ENCODE measurements around the gene SSR1. TPM values are rescaled to one million over a fixed set of nuclear protein-coding genes. Genes with fewer than 3 reads are reported as not detected.

The SSR1 gene
- total and polyA plus RNA-seq, 9 of the 15 experiments (the other 6 are each of a cell fraction or from before 2014, with no cell fraction given) = 87.7 to 220 (median 144) TPM

DNA sequence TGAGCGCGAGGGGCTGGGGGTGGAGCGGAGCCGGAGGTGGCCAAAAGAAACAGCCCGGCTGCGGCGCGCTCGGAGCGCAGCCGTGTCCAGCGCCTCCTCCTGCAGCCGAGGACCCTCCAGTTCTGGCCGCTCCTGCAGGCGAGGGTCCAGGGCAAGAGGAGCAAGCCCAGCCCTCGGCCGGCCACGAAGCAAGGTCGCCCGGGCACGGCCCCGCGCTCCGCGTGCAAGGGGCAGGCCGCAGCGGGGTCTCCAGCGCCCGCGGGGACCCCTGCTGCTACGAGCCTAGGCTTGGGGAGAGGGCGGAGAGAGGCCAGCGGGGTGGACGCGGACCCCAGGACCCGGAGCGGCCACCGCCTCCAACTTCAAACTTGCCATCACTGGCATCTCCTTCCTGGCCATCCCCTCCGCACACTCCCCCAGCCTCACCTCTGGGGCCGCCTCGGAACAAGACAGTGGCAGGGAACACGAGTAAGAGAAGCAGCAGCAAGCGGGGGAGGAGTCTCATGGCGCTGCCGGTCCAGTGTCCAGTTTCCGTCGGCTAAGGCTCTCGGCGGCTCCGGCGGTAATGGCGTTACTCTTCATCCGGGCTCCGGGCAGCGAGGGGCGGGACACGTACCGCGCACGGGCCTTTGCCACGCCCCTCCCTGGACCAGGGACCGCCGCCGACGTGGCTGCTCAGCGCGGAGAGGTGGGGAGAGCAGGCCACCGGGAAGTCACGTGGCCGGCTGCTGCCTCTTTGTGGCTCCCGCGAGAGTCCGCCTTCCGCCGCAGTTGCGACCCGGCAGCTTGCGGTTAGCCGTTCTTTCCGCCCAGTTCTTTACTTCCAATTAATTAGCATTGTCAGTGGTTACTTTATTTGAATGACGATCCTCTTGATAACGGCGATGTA is at the start of gene SSR1 (continued):
- TF ChIP-seq TCF3 (CRISPR knock-in tag; IDR thresholded peaks at IDR 0.05) (no peak), POLR2B (IDR thresholded peaks at IDR 0.05; ENCODE audit: low read depth, partially characterized antibody) (peak; percentile 84), FUS (optimal IDR thresholded peaks at IDR 0.05; ENCODE audit: low read depth, low read length) (peak; percentile 46), ZNF717 (CRISPR knock-in tag; IDR thresholded peaks at IDR 0.05) (no peak), GATA2 (CRISPR knock-in tag; IDR thresholded peaks at IDR 0.05) (no peak), ZNF133 (CRISPR knock-in tag; IDR thresholded peaks at IDR 0.05) (no peak), MLLT1 (IDR thresholded peaks at IDR 0.05) (peak; percentile 42 to 92; a peak in 2 of 4 replicates), MYNN (IDR thresholded peaks at IDR 0.05) (no peak; the same call in 1 of the 2 replicates), MYNN (CRISPR knock-in tag; IDR thresholded peaks at IDR 0.05) (no peak), ZNF830 (CRISPR knock-in tag; IDR thresholded peaks at IDR 0.05) (peak; percentile 82; the same call in 1 of the 2 replicates), HNRNPH1 (optimal IDR thresholded peaks at IDR 0.05; ENCODE audit: low read depth, low read length) (no peak), RFX7 (CRISPR knock-in tag; IDR thresholded peaks at IDR 0.05) (no peak), POLR3A (IDR thresholded peaks at IDR 0.05; ENCODE audit: borderline replicate concordance, extremely low read depth, insufficient read depth, insufficient read length) (no peak), FOXA1 (IDR thresholded peaks at IDR 0.05; ENCODE audit: borderline replicate concordance) (no peak), HNRNPUL1 (IDR thresholded peaks at IDR 0.05; ENCODE audit: low read length) (no peak), PKNOX1 (IDR thresholded peaks at IDR 0.05) (peak; percentile 72), ZC3H8 (IDR thresholded peaks at IDR 0.05) (no peak), CREM (IDR thresholded peaks at IDR 0.05; ENCODE audit: low read depth) (peak; percentile 89), MECOM (CRISPR knock-in tag; IDR thresholded peaks at IDR 0.05) (no peak), ZFP36 (IDR thresholded peaks at IDR 0.05; ENCODE audit: low read depth, low read length, partially characterized antibody) (no peak)
- TF ChIP-seq, protein P1, sequence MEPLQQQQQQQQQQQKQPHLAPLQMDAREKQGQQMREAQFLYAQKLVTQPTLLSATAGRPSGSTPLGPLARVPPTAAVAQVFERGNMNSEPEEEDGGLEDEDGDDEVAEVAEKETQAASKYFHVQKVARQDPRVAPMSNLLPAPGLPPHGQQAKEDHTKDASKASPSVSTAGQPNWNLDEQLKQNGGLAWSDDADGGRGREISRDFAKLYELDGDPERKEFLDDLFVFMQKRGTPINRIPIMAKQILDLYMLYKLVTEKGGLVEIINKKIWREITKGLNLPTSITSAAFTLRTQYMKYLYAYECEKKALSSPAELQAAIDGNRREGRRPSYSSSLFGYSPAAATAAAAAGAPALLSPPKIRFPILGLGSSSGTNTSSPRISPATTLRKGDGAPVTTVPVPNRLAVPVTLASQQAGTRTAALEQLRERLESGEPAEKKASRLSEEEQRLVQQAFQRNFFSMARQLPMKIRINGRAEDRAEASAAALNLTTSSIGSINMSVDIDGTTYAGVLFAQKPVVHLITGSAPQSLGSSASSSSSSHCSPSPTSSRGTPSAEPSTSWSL (CRISPR knock-in tag; IDR thresholded peaks at IDR 0.05; ENCODE audit: borderline replicate concordance) = no peak
- TF ChIP-seq, protein P2, sequence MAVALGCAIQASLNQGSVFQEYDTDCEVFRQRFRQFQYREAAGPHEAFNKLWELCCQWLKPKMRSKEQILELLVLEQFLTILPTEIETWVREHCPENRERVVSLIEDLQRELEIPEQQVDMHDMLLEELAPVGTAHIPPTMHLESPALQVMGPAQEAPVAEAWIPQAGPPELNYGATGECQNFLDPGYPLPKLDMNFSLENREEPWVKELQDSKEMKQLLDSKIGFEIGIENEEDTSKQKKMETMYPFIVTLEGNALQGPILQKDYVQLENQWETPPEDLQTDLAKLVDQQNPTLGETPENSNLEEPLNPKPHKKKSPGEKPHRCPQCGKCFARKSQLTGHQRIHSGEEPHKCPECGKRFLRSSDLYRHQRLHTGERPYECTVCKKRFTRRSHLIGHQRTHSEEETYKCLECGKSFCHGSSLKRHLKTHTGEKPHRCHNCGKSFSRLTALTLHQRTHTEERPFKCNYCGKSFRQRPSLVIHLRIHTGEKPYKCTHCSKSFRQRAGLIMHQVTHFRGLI (CRISPR knock-in tag; IDR thresholded peaks at IDR 0.05) = no peak
